ENCODE measurements around the gene MRPS6.

Gene MRPS6

GRCh38 chr21:34129901-34130715 lies 56.7 kb downstream of the MRPS6 start:
- H3K27ac ChIP-seq (replicated peaks): no peak overlapping the region

GRCh38 chr21:34130716-34130985 lies 57.3 kb downstream of the MRPS6 start:
- Histone ChIP-seq H3K27ac (replicated peaks) (no peak overlapping the region), H3K4me3 (replicated peaks; ENCODE audit: insufficient read depth, low read length) (no peak overlapping the region), H3K27me3 (ENCODE audit: insufficient read depth, poor library complexity, severe bottlenecking) (no peaks in the 10 kb centered on the region)
- DNase-seq (ENCODE audit: low read depth in 1 of 2, low spot score in 1 of 2): no peak
- TF ChIP-seq, protein P1, sequence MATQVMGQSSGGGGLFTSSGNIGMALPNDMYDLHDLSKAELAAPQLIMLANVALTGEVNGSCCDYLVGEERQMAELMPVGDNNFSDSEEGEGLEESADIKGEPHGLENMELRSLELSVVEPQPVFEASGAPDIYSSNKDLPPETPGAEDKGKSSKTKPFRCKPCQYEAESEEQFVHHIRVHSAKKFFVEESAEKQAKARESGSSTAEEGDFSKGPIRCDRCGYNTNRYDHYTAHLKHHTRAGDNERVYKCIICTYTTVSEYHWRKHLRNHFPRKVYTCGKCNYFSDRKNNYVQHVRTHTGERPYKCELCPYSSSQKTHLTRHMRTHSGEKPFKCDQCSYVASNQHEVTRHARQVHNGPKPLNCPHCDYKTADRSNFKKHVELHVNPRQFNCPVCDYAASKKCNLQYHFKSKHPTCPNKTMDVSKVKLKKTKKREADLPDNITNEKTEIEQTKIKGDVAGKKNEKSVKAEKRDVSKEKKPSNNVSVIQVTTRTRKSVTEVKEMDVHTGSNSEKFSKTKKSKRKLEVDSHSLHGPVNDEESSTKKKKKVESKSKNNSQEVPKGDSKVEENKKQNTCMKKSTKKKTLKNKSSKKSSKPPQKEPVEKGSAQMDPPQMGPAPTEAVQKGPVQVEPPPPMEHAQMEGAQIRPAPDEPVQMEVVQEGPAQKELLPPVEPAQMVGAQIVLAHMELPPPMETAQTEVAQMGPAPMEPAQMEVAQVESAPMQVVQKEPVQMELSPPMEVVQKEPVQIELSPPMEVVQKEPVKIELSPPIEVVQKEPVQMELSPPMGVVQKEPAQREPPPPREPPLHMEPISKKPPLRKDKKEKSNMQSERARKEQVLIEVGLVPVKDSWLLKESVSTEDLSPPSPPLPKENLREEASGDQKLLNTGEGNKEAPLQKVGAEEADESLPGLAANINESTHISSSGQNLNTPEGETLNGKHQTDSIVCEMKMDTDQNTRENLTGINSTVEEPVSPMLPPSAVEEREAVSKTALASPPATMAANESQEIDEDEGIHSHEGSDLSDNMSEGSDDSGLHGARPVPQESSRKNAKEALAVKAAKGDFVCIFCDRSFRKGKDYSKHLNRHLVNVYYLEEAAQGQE (IDR thresholded peaks at IDR 0.05; ENCODE audit: insufficient replicate concordance, low read depth): no peak
- TF ChIP-seq, protein P2, sequence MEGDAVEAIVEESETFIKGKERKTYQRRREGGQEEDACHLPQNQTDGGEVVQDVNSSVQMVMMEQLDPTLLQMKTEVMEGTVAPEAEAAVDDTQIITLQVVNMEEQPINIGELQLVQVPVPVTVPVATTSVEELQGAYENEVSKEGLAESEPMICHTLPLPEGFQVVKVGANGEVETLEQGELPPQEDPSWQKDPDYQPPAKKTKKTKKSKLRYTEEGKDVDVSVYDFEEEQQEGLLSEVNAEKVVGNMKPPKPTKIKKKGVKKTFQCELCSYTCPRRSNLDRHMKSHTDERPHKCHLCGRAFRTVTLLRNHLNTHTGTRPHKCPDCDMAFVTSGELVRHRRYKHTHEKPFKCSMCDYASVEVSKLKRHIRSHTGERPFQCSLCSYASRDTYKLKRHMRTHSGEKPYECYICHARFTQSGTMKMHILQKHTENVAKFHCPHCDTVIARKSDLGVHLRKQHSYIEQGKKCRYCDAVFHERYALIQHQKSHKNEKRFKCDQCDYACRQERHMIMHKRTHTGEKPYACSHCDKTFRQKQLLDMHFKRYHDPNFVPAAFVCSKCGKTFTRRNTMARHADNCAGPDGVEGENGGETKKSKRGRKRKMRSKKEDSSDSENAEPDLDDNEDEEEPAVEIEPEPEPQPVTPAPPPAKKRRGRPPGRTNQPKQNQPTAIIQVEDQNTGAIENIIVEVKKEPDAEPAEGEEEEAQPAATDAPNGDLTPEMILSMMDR (IDR thresholded peaks at IDR 0.05; ENCODE audit: insufficient read depth, low read length): no peak
- no peak for TF ChIP-seq SPI1 (IDR thresholded peaks at IDR 0.05; ENCODE audit: borderline replicate concordance, low read depth)
- TF ChIP-seq GABPA (IDR thresholded peaks at IDR 0.05; ENCODE audit: low read depth): no peak
- TF ChIP-seq POLR2AphosphoS5 (IDR thresholded peaks at IDR 0.05; ENCODE audit: low read depth): no peak

More at GRCh38 chr21:34129901-34130715, 56.7 kb downstream of the MRPS6 start:
- H3K27me3 ChIP-seq (ENCODE audit: insufficient read depth, poor library complexity, severe bottlenecking): no peaks in the 10 kb centered on the region
- H3K4me3 ChIP-seq (replicated peaks; ENCODE audit: insufficient read depth, low read length): no peak overlapping the region
- TF ChIP-seq POLR2AphosphoS5 (IDR thresholded peaks at IDR 0.05; ENCODE audit: low read depth) (no peak), SPI1 (IDR thresholded peaks at IDR 0.05; ENCODE audit: borderline replicate concordance, low read depth) (no peak), GABPA (IDR thresholded peaks at IDR 0.05; ENCODE audit: low read depth) (no peak)
- TF ChIP-seq, protein P2 (IDR thresholded peaks at IDR 0.05; ENCODE audit: insufficient read depth, low read length): no peak
- TF ChIP-seq, protein P1 (IDR thresholded peaks at IDR 0.05; ENCODE audit: insufficient replicate concordance, low read depth): no peak
- no peak for DNase-seq (ENCODE audit: low read depth in 1 of 2, low spot score in 1 of 2)

DNA sequence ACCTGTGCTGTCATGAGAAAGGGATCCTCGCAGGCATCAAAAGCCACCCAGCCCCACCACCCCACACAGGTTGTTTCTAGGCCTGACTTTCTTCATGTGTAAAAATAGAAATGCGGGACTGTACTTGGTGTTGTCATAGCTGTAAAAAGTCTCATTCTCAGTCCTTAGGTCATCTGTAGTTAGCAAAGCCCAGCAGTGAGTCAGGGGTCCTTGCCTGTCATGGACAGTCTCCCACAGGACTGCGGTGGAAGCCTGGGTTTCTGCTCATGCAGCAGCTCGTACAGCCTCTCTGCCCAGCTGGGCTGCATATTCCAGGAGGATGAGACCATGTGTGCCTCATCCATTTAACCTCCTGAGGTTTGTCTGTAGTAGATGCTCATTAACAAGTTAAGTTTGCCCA lies 58.2 kb downstream of the MRPS6 start:
- no peak overlapping the region for H3K4me3 ChIP-seq (replicated peaks; ENCODE audit: insufficient read depth, low read length)
- no peaks in the 10 kb centered on the region for H3K27me3 ChIP-seq (ENCODE audit: insufficient read depth, poor library complexity, severe bottlenecking)
- DNase-seq (ENCODE audit: low read depth in 1 of 2, low spot score in 1 of 2): no peak
- no peak overlapping the region for H3K27ac ChIP-seq (replicated peaks)
- no peak for TF ChIP-seq SPI1 (IDR thresholded peaks at IDR 0.05; ENCODE audit: borderline replicate concordance, low read depth)
- TF ChIP-seq, protein P1 (IDR thresholded peaks at IDR 0.05; ENCODE audit: insufficient replicate concordance, low read depth): no peak
- TF ChIP-seq POLR2AphosphoS5 (IDR thresholded peaks at IDR 0.05; ENCODE audit: low read depth): no peak
- TF ChIP-seq, protein P2 (IDR thresholded peaks at IDR 0.05; ENCODE audit: insufficient read depth, low read length): no peak
- TF ChIP-seq GABPA (IDR thresholded peaks at IDR 0.05; ENCODE audit: low read depth): no peak
